Stimulated activated CD4-positive, alpha-beta T cell treated with anti-CD3 and anti-CD28 coated beads, TNF-alpha, amount 100 ng/mL, for 48 hours (primary cell): ENCODE results near the gene RPS6KA4.

ENCODE experiments used
- DNase-seq, 3 donors: peaks; one replicate each; pipeline ENCODE4 v3.0.0-alpha.2; 2020; ENCODE audit warnings: low read depth in 3 of 3

The RPS6KA4 gene

DNA sequence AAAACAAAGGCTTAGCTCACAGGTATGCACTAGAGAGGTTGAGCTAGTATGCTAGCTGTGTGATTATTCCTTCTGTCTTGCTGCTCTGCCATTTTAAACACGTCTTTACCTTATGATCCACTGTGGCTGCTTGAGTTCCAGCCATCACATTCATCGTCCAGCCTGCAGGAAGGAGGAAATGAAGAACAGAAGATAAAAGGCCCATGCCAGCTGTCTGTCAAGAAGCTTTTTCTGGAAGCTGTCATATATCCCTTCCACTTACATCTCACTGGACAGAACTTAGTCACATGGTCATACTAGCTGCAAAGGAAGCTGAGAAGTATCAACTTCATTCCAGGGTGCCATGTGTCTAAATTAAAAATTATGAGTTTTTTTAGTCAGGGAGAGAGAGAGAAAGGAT, 31.6 kb upstream of the RPS6KA4 start:
- no peak for DNase-seq

DNA sequence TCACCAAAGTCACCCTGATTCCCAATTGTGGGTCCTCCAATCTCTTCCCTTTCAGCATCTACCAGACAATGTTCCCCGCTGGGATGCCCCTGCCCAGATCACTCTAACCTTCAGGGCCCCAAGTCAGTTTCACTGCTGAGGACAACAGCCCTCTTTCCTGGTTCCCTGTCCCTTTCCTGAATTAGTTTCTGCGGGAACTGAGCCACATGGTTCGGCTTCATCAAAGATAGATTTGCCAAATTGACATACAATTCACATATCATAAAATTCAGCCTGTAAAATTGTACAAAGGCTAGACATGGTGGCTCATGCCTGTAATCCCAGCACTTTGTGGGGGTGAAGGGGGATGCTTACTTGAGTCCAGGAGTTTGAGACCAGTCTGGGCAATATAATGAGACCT, 31.0 kb upstream of the RPS6KA4 start:
- no peak for DNase-seq

DNA sequence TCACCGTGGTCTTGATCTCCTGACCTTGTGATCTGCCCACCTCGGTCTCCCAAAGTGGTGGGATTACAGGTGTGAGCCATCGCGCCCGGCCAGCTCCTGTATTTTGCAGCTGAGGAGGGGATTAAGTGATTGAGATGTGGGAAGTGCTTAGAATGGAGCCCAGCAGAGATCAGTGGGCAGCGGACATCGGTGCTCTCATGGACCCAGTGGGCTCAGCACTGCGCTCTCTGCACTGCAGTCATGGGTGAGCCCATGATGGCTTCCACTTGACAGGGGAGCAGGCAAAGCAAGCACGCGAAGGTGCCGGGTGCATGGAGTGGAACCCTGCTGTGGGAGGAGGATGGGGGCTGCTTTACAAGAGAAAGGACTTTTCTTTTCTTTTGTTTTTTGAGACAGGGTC, 28.1 kb upstream of the RPS6KA4 start:
- DNase-seq = no peak

DNA sequence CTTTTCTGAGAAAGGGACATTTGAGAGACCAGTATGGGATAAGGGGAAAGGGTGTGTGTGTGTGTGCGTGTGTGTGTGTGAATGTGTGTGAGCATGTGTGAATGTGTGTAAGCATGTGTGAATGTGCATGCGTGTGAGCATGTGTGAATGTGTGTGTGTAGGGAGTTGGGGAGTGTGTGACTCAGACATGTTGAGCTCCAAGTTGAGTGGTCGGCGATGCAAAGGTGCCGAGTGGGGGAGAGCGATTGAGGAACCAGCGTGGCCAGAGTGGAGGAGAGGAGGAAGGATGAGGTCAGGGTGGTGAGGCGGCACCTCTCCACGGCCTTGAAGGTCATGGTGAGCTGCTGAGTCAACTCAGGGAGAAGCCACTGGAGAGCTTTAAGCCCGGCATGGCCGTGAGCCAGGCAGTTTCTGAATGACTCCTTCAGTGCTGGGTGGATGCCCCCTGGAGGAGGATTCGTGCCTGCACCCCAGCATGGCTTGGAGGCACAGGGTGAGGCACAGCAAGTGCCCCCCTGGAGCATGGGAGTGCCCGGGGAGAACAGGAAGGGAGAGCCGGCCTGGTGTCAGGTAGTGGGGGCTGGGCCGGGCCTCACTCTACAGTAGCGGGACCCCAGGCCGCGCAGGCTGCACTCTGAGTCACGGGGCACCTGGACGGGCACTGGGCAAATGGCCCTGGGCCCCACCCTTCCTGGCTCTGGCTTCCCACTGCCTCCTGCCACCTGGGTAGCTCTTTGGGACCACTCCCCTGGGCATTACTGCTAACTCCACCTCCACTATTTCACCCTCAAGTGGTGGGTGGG, 27.2 kb upstream of the RPS6KA4 start:
- DNase-seq = peak; percentile 64 to 72 (median 68)

DNA sequence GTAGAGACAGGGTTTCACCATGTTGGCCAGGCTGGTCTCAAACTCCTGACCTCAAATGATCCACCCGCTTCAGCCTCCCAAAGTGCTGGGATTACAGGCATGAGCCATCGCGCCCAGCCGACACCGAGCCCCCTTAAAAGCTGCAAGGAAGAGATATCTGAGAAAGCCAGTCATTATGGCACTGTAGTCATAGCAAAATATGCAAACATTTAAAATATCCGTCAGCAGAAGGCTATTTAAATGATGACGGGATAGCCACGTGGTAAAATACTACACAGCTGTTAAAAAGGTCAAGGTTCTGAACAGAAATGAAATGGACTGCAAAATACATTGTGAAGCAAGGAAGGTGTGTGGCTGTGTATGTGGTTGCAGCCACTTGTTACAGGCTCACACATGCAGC, 25.4 kb upstream of the RPS6KA4 start:
- DNase-seq = no peak

DNA sequence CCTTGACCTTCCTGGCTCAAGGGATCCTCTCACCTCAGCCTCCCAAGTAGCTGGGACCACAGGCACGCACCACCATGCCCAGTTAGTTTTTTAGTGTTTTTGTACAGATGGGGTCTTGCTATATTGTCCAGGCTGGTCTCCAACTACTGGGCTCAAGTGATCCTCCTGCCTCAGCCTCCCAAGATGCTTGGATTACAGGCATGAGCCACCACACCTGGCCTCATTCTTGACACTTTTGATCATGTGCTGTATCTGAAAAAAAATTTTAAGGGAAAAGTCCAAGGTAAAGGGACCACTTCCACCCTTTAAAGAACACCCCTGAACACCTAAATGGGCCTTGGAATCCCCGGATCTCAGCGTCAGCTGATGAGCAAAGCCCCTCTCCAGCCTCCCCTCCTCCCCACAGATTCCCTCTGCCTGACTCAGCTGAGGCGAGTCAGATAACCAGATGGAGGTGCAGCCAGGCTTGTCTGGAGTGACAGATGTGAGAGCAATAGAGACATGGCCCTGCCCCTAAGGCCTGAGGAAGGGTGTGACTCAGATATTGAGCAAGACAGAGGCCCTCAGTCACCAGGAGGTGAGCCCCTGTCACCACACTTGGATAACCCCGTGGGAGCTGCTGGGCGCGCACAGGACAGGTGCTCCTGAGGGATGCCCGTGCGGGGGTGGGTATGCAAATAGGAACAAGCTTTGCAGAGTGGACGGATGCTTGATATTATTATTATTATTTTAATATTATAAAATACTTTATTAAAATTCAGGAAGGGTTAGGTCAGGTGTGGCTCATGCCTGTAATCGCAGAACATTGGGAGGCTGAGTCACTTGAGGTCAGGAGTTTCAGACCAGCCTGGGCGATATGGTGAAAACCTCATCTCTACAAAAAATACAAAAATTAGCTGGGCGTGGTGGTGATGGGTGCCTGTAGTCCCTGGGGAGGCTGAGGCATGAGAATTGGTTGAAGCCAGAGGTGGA, 23.9 kb upstream of the RPS6KA4 start:
- DNase-seq = peak in 2 of 3 donors; percentile 40 to 67

DNA sequence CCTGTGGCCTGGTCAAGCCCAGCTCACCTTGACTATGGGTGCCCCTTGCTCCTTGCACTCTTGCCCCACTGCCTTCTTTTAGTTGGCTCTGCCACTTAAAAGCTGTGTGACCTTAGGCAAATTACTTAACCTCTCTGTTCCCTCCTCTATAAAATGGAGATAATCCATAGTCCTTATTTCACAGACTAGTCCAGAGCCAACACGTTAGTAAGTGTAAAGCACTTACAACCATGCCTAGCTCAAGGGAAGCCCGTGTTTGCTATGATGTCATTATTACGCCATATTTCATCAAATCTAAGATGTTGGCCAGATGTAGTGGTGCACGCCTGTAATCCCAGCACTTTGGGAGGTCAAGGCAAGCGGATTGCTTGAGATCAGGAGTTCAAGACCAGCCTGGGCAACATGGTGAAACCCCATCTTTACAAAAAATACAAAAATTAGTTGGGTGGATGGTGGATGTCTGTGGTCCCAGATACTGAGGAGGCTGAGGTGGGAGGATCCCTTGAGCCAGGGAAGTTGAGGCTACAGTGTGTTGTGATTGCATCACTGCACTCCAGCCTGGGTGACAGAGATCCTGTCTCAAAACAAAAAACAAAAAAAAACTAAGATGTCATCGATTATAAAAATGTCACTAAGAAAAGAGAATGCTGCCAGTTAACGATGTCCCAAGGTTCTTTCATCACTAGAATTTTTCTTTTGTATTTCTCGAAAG, 21.3 kb upstream of the RPS6KA4 start:
- DNase-seq = no peak

DNA sequence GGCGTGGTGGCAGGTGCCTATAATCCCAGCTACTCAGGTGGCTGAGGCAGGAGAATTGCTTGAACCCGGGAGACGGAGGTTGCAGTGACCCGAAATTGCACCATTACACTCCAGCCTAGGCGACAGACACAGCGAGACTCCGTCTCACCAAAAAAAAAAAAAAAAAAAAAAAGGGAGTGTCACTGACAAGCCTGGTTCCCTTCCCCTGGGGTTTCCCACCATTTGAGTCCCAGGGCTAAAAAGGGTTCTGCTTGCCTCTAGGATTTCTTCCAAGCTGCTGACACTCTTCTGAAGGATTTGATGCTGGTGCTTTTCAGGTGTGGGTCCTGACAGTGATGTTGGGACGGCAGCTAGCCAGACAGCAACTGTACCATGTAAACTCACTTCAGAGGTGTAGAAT, 20.2 kb upstream of the RPS6KA4 start:
- no peak for DNase-seq

DNA sequence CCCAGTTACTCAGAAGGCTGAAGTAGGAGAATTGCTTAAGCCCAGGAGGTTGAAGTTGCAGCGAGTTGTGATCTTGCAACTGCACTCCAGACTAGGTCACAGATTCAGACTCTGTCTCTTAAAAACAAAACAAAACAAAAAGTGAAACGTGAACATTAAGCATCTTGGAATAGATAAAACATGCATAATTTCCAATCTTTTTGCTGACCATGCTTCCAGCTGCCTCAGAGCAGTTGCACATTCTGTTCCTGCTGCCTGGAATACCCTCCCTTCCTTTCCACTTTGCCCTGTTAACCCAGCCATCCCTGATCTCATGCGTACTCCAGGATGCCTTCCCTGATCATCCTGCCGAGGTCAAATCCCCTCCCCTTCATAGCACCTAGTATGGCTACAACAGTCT, 19.7 kb upstream of the RPS6KA4 start:
- DNase-seq = no peak

DNA sequence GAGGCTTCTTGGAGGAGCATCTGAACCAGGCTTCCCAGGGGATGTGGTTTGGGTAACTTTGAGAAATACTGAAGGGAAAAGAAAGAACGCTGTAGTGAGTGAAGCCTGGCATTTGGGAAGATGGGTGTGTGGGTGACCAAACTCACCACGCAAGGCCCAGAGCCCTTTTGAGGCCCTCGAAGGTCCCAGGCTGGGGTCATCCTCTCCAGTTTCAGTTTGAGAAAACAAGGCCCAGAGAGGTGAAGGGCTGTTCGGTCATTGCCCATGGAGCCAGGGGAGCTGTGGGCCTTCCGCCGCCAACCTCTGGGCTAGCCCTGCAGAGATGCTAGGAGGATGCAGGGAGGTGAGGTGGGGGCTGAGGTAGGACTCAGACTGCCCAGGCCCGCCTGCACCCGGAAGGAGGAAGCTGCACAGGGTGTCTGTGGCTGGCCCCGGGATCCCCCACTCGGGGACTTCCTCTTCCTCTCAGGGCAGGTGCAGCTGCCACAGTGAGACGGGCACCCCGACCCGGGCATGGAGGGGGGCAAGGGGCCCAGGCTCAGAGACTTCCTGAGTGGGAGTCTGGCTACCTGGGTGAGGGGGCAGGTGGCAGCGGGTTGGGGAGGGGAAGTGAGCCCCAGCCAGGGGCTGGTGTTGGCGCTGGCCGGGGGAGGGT, 19.1 kb upstream of the RPS6KA4 start, which contains the start of gene CCDC88B:
CCDC88B (plus strand) TSS at position 451 of the 655 bp plus-strand sequence; CDS start at position 514, 63 bp downstream.
- peak; percentile 50 to 76 (median 75) for DNase-seq

DNA sequence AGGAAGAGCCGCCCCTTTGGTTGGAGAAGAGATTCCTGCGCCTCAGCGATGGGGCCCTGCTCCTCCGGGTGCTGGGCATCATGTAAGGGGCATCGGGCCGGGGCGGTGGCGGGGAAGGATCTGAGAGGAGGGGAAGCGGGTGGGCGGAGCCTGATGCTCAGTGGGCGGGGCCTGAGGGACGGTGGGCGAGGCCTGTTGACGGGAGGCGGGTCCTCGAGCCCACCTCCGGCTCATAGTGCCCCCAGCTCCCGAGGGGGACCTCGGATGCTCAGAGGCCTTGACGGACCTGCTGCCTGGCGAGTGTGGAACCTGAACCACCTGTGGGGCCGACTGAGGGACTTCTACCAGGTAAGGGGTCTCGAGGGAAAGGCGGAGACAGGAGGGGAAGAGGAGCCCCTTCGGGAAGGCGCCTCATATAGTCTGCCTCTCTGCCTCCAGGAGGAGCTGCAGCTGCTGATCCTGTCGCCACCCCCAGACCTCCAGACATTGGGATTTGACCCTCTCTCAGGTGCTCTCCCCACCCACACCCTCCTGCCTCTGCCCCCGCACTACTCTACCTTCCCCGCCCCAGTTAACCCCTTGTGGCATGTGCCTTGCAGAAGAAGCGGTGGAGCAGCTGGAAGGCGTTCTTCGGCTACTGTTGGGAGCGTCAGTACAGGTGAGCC, 18.2 kb upstream of the RPS6KA4 start:
- peak; percentile 66 to 80 (median 72) for DNase-seq

DNA sequence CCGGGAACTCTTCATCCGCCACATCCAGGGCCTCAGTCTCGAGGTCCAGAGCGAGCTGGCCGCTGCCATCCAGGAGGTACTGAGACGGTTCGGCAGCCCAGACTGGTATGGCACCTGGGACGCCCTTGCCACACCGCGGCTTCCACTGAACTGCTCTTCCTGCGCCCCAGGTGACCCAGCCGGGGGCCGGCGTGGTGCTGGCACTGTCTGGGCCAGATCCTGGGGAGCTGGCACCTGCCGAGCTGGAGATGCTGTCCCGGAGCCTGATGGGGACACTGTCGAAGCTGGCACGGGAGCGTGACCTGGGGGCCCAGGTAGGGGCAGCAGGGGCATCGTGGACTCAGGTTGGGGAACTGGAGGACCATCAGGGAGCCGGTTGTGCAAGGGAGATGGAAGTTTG, 17.5 kb upstream of the RPS6KA4 start:
- no peak for DNase-seq

DNA sequence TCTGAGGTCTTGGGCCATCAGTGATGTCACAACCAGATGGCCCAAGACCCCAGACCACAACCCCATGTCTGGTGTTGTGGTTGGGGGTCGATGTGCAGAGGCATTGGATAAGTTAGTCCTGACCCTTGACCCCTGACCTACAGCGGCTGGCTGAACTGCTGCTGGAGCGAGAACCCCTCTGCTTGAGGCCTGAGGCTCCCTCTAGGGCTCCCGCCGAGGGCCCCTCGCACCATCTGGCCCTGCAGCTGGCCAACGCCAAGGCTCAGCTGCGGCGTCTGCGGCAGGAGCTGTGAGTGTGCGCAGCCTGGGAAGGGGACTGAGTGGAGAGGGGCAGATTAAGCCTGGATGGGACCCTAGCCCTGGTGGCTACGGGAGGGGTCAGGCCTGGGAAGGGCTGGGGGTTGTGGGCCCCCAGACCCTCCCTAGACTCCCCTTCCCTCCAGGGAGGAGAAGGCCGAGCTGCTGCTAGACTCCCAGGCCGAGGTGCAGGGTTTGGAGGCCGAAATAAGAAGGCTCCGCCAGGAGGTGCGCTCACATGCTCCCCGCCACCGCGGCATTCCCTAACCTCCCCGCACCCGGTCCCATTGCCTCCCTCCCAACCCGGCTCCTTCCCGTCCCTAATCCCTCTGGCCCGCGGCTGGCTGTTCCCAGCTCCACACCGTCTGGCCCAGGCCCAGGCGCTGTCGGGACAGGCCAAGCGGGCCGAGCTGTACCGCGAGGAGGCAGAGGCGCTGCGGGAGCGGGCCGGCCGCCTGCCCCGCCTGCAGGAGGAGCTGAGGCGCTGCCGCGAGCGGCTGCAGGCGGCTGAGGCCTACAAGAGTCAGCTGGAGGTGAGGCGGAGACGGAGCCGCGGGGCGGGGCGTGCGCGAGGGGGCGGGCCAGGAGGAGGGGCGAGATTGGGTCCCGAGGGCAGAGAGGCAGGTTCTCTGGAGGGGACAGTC, 16.8 kb upstream of the RPS6KA4 start:
- DNase-seq = peak; percentile 79 to 90 (median 90)

DNA sequence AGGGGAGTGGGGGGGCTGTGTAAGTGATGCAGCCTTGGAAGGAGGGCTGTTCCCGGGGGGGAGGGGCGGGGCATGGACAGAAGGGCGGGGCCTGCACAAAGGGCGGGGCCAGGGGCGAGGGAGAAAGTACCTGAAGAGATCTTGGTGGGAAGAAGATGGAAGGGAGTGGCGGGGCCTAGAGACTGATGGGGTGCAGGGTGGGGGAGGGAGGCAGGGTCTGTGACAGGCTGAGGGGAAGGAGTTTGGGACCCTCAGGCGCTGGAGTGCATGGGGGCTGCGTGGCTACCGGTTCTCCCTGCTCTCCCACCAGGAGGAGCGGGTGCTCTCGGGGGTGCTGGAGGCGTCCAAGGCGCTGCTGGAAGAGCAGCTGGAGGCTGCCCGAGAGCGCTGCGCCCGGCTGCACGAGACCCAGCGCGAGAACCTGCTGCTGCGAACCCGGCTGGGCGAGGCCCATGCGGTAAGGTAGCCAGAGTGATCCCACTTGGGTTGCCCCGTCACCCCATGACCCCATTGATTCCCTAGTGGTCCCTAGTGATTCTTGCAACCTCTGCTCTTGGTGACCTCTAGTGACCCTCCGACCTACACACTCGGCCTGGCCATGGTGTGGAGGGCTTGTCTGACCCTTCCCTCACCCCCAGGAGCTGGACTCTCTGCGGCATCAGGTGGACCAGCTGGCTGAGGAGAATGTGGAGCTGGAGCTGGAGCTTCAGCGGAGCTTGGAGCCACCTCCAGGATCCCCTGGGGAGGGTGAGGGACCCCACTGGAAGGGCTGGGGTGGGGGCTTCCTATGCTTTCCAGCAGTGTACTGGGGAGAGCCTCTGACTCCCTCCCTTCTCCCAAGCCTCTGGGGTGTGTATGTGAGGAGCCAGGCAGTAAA, 15.9 kb upstream of the RPS6KA4 start:
- DNase-seq = no peak

DNA sequence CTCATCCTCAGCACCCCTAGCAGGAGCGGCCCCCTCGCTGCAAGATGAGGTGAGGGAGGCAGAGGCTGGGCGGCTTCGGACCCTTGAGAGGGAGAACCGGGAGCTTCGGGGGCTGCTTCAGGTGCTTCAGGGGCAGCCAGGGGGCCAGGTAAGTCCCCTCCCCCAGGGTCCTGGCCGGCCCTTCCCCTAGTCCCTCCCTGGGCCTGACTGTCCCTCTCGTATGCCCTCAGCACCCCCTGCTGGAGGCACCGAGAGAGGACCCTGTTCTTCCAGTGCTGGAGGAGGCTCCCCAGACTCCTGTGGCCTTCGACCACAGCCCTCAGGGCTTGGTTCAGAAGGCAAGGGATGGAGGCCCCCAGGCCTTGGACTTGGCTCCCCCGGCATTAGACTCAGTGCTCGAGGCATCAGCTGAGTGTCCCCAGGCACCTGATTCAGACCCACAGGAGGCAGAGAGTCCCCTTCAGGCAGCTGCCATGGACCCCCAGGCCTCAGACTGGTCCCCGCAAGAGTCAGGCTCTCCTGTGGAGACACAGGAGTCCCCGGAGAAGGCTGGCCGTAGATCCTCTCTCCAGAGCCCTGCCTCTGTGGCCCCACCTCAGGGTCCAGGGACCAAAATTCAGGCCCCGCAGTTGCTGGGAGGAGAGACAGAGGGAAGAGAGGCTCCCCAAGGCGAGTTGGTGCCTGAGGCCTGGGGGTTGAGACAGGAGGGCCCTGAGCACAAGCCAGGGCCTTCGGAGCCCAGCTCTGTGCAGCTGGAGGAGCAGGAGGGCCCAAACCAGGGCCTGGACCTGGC, 15.0 kb upstream of the RPS6KA4 start:
- DNase-seq = no peak

DNA sequence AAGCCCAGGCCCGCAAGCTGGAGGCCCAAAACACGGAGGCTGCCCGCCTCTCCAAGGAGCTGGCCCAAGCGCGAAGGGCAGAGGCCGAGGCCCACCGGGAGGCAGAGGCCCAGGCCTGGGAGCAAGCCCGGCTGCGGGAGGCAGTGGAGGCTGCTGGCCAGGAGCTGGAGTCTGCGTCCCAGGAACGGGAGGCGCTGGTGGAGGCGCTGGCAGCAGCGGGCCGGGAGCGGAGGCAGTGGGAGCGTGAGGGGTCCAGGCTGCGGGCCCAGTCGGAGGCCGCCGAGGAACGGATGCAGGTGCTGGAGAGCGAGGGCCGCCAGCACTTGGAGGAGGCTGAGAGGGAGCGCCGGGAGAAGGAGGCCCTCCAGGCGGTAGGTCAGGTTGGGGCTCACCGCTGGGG, 14.2 kb upstream of the RPS6KA4 start:
- DNase-seq = no peak

DNA sequence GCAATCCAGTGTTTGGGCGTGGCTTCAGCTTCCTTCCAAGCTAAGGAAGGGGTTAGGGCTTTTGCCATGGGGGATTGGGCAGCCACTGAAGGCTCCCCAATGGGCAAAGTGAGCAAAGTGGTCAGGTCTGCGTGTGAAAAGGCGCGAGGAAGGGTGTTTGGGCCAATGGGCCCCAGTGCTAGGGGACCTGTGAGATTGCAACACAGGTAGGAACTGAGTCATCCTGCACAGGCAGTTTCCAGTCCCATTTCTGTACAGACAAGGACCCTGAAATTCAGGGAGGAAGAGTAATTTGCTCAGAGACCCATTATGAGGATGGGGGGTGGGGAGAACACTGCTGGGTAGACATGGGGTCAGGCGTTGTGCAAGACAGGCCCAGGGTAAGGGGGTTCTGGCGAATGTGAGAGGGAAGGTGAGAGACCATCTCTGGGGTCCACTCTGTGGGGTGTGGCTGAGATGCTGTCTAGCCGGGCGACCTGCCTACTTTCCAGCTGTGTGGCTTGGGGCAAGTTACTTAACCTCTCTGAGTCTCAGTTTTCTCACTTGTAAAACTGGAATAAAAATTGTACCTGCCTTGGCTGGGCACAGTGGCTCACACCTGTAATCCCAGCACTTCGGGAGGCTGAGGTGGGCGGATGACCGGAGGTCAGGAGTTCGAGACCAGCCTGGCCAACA, 11.6 kb upstream of the RPS6KA4 start:
- no peak for DNase-seq
